ENCODE measurements around the gene SKOR2. TPM values are rescaled to one million over a fixed set of nuclear protein-coding genes. Genes with fewer than 3 reads are reported as not detected.

The SKOR2 gene
- total and polyA plus RNA-seq, 2 of the 13 experiments (the other 11 are each of a cell fraction or from before 2014, with no cell fraction given), result not detected

DNA sequence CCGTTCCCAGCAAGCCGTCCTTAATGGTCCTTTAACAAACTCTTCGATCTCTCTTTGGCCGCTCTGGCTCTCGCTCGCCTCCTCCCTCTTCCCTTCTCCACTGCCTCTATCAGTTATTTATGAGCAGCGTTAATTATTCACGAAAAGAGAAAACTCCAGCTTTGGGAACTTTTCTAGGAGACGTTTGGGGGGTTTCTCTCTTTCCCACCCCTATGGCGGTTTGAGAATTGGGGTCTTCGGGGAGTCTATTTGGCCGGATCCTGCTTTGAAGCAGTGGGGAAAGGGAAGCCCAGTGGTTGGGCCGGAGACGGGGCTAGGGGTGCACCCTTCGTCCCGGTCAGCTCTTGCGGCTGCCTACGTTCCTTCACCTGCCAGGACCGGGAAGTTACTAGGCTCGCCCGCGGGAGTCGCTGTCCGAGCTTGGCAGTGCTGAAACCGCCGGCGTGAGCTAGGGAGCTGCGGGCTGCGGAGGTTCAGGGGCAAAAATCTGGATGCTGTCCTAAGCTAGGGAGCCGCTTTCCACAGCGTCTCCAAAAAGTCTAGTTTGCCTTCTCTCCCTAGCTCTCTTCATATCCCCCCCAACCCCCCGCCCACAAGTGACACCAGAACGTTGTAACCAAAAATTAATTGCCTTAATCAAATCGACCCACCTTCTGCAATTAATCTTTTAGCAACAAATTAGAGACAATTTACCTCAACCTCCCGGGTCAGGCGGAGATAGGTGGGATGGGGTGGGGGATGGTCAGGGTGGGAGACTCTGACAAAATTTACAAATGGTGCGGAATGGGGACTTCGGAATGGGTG lies 8.9 kb upstream of the SKOR2 start (continued):
- TF ChIP-seq ZMYM4 (CRISPR knock-in tag; IDR thresholded peaks at IDR 0.05) (no peak), ZNF776 (CRISPR knock-in tag; IDR thresholded peaks at IDR 0.05) (no peak), KDM5A (IDR thresholded peaks at IDR 0.05; ENCODE audit: borderline replicate concordance, low read length) (no peak), ZBTB7B (CRISPR knock-in tag; IDR thresholded peaks at IDR 0.05) (no peak), ZNF33A (CRISPR knock-in tag; IDR thresholded peaks at IDR 0.05; ENCODE audit: borderline replicate concordance) (no peak), ZNF850 (CRISPR knock-in tag; conservative IDR thresholded peaks at IDR 0.05) (no peak), SUZ12 (IDR thresholded peaks at IDR 0.05; ENCODE audit: low read depth, low read length) (no peak), FOXK1 (CRISPR knock-in tag; IDR thresholded peaks at IDR 0.05; ENCODE audit: borderline replicate concordance, low read depth) (no peak; the same call in 1 of the 2 replicates), SMARCC2 (IDR thresholded peaks at IDR 0.05) (no peak), SALL2 (CRISPR knock-in tag; IDR thresholded peaks at IDR 0.05) (no peak), CSRNP1 (CRISPR knock-in tag; IDR thresholded peaks at IDR 0.05) (no peak), MXD4 (CRISPR knock-in tag; IDR thresholded peaks at IDR 0.05) (peak; percentile 30; the same call in 1 of the 2 replicates), ZNF615 (CRISPR knock-in tag; IDR thresholded peaks at IDR 0.05; ENCODE audit: borderline replicate concordance) (no peak), TIGD3 (CRISPR knock-in tag; IDR thresholded peaks at IDR 0.05; ENCODE audit: borderline replicate concordance) (no peak), SIX4 (CRISPR knock-in tag; IDR thresholded peaks at IDR 0.05) (peak; percentile 23; the same call in 1 of the 2 replicates), STAG1 (CRISPR knock-in tag; IDR thresholded peaks at IDR 0.05) (0 out of 2 replicates have a peak, but pooled peaks have one; percentile 3)
- TF ChIP-seq, protein P1, sequence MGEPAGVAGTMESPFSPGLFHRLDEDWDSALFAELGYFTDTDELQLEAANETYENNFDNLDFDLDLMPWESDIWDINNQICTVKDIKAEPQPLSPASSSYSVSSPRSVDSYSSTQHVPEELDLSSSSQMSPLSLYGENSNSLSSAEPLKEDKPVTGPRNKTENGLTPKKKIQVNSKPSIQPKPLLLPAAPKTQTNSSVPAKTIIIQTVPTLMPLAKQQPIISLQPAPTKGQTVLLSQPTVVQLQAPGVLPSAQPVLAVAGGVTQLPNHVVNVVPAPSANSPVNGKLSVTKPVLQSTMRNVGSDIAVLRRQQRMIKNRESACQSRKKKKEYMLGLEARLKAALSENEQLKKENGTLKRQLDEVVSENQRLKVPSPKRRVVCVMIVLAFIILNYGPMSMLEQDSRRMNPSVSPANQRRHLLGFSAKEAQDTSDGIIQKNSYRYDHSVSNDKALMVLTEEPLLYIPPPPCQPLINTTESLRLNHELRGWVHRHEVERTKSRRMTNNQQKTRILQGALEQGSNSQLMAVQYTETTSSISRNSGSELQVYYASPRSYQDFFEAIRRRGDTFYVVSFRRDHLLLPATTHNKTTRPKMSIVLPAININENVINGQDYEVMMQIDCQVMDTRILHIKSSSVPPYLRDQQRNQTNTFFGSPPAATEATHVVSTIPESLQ (CRISPR knock-in tag; conservative IDR thresholded peaks at IDR 0.05), result no peak
- TF ChIP-seq, protein P2, sequence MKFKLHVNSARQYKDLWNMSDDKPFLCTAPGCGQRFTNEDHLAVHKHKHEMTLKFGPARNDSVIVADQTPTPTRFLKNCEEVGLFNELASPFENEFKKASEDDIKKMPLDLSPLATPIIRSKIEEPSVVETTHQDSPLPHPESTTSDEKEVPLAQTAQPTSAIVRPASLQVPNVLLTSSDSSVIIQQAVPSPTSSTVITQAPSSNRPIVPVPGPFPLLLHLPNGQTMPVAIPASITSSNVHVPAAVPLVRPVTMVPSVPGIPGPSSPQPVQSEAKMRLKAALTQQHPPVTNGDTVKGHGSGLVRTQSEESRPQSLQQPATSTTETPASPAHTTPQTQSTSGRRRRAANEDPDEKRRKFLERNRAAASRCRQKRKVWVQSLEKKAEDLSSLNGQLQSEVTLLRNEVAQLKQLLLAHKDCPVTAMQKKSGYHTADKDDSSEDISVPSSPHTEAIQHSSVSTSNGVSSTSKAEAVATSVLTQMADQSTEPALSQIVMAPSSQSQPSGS (CRISPR knock-in tag; IDR thresholded peaks at IDR 0.05), result no peak
- TF ChIP-seq, protein P3, sequence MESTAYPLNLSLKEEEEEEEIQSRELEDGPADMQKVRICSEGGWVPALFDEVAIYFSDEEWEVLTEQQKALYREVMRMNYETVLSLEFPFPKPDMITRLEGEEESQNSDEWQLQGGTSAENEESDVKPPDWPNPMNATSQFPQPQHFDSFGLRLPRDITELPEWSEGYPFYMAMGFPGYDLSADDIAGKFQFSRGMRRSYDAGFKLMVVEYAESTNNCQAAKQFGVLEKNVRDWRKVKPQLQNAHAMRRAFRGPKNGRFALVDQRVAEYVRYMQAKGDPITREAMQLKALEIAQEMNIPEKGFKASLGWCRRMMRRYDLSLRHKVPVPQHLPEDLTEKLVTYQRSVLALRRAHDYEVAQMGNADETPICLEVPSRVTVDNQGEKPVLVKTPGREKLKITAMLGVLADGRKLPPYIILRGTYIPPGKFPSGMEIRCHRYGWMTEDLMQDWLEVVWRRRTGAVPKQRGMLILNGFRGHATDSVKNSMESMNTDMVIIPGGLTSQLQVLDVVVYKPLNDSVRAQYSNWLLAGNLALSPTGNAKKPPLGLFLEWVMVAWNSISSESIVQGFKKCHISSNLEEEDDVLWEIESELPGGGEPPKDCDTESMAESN (CRISPR knock-in tag; conservative IDR thresholded peaks at IDR 0.05), result no peak
- TF ChIP-seq, protein P4, sequence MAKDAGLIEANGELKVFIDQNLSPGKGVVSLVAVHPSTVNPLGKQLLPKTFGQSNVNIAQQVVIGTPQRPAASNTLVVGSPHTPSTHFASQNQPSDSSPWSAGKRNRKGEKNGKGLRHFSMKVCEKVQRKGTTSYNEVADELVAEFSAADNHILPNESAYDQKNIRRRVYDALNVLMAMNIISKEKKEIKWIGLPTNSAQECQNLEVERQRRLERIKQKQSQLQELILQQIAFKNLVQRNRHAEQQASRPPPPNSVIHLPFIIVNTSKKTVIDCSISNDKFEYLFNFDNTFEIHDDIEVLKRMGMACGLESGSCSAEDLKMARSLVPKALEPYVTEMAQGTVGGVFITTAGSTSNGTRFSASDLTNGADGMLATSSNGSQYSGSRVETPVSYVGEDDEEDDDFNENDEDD (CRISPR knock-in tag; IDR thresholded peaks at IDR 0.05; ENCODE audit: borderline replicate concordance), result no peak

Data from HepG2 (cell line).